A549 (cell line): ENCODE results near the gene TM9SF4.

ENCODE experiments used
- CEBPB ChIP-seq, 2 experiments: fragments of >200 bp in 1 of 2; sonication (Bioruptor Twin) in 1 of 2; formaldehyde crosslinking in 1 of 2; IDR thresholded peaks; 2 replicates each; pipeline ENCODE4 v1.6.1; 2012 to 2016
- CTCF ChIP-seq: fragments of >200 bp; sonication (Bioruptor Twin); formaldehyde crosslinking; IDR thresholded peaks from 3 replicates; pipeline ENCODE4 v1.5.1; 2016
- EP300 ChIP-seq, 2 experiments: fragments of >200 bp; sonication (Bioruptor Twin); formaldehyde crosslinking; IDR thresholded peaks; 2 replicates in 1 of 2; 3 replicates in 1 of 2; pipeline ENCODE4 v1.6.1; 2016 to 2017
- KDM1A ChIP-seq: fragments of 200-600 bp; sonication (generic); IDR thresholded peaks from 2 replicates; pipeline ENCODE4 v1.6.1; 2016; ENCODE audit warnings: low read depth, mild to moderate bottlenecking
- MYC ChIP-seq: IDR thresholded peaks from 2 replicates; pipeline ENCODE4 v1.6.1; 2012; ENCODE audit warnings: mild to moderate bottlenecking, inconsistent platforms, low read length, improper control_type of control experiment, borderline replicate concordance
- RFX5 ChIP-seq: fragments of 450-650 bp; IDR thresholded peaks from 2 replicates; pipeline ENCODE4 v1.7.1; 2014; ENCODE audit warnings: antibody characterized with exemption, mild to moderate bottlenecking, moderate library complexity
- SMC3 ChIP-seq: fragments of >200 bp; sonication (Bioruptor Twin); formaldehyde crosslinking; IDR thresholded peaks from 3 replicates; pipeline ENCODE4 v1.6.1; 2018; ENCODE audit warnings: inconsistent platforms
- ZFP36 ChIP-seq: fragments of 450-650 bp; IDR thresholded peaks from 2 replicates; pipeline ENCODE4 v1.6.1; 2014; ENCODE audit warnings: borderline replicate concordance; ENCODE audit not compliant: partially characterized antibody
- TF ChIP-seq, protein P1 (sequence below): fragments of 250-450 bp; sonication (Bioruptor Pico); IDR thresholded peaks from 2 replicates; pipeline ENCODE4 v1.5.0; 2021; ENCODE audit warnings: mild to moderate bottlenecking, moderate library complexity, borderline replicate concordance

GRCh38 chr20:32070282-32070681 is 39.2 kb upstream of the TM9SF4 start:
- TF ChIP-seq EP300 (IDR thresholded peaks at IDR 0.05) (no peak), CTCF (no peak), SMC3 (no peak), RFX5 (no peak), KDM1A (no peak), ZFP36 (no peak), CEBPB (IDR thresholded peaks at IDR 0.05) (no peak), MYC (no peak)
- TF ChIP-seq, protein P1, sequence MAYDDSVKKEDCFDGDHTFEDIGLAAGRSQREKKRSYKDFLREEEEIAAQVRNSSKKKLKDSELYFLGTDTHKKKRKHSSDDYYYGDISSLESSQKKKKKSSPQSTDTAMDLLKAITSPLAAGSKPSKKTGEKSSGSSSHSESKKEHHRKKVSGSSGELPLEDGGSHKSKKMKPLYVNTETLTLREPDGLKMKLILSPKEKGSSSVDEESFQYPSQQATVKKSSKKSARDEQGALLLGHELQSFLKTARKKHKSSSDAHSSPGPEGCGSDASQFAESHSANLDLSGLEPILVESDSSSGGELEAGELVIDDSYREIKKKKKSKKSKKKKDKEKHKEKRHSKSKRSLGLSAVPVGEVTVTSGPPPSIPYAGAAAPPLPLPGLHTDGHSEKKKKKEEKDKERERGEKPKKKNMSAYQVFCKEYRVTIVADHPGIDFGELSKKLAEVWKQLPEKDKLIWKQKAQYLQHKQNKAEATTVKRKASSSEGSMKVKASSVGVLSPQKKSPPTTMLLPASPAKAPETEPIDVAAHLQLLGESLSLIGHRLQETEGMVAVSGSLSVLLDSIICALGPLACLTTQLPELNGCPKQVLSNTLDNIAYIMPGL: no peak
